Dermis lymphatic vessel endothelial cell (primary cell): Measurements from ENCODE around the gene SEPTIN8. TPM values are rescaled to one million over a fixed set of nuclear protein-coding genes. Genes with fewer than 3 reads are reported as not detected.

Experiments used
- total RNA-seq: library from RNA; depleted of rRNA; stranded (reverse); fragments of >200 nt; gene quantifications from 2 replicates; pipeline ENCODE4 v1.2.1, GENCODE V29; 2014

Gene SEPTIN8, protein sequence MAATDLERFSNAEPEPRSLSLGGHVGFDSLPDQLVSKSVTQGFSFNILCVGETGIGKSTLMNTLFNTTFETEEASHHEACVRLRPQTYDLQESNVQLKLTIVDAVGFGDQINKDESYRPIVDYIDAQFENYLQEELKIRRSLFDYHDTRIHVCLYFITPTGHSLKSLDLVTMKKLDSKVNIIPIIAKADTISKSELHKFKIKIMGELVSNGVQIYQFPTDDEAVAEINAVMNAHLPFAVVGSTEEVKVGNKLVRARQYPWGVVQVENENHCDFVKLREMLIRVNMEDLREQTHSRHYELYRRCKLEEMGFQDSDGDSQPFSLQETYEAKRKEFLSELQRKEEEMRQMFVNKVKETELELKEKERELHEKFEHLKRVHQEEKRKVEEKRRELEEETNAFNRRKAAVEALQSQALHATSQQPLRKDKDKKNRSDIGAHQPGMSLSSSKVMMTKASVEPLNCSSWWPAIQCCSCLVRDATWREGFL
- total RNA-seq = 28.2 and 28.5 TPM in 2 replicates

GRCh38 chr5:132777209-132778069 is at the start of gene SEPTIN8:
Gene SEPTIN8 (minus strand): TSS chr5:132777239. CDS start chr5:132777137, 102 bp downstream.

GRCh38 chr5:132812781-132813598 is 36.0 kb upstream of the SEPTIN8 start, which contains the start of gene SOWAHA:
Gene SOWAHA (plus strand): TSS chr5:132813302. CDS start chr5:132813622, 320 bp downstream.

GRCh38 chr5:132746954-132747615 is 30.0 kb downstream of the SEPTIN8 start, which contains the start of gene CCNI2:
Gene CCNI2 (plus strand): TSS chr5:132747426. CDS start chr5:132747496, 70 bp downstream.

DNA sequence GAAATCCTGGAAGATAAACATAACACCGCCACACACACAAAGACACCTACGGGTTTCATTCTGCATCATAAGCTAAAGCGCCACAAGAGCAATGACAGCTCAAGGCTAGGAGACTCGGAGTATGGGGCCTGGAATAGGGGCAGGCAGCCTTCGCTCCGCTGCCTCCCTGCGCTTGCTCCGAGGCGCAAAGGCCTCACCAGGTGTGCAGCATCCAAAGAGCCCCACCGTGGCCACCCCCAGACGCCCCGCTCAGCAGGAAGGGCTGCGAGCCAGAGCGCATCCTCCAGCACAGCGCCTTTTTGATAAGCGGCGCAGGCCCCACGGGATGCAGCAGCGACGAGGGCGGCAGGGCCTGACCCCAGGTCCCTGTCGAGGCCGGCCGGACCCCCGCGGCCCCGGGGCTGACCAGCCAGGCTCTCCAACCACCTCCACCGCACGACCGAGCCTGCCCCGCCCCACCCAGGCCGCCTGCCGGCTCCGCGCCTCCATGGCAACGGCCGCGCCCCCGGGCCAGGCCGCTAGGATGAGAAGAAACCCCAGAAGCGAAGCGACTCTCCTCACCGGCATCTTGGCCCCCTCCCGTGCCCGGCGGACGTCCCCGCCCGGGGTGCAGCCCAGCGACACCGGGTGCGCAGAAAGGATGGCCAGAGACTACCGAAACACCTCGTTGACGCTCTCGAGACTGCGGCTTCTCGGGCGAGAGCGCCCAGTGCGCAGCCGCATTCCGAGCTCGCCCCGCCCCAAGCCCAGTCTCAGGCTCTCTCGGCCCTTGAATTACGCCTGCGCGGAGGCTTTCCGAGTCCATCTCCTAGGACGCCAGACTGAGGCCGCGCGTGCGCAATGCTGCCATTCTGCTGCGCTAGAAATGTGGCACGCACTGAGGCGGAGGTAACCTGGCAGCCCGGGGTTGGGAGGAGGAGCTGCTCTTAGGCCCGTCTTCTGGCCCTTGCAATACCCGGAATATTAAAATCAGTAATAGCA is 39.9 kb downstream of the SEPTIN8 start, which contains the start of gene KIF3A:
KIF3A (minus strand) TSS at position 694 of the 981 bp plus-strand sequence; CDS start at position 567, 127 bp downstream.

Other genes with a start within 250 kb of the SEPTIN8 start
- gene IL5, start 233.7 kb downstream of the SEPTIN8 start, total RNA-seq = not detected in 2 replicates
- gene RAD50, start 220.3 kb downstream of the SEPTIN8 start, total RNA-seq = 7.3 and 12.0 TPM in 2 replicates
- gene IL13, start 119.1 kb downstream of the SEPTIN8 start, total RNA-seq = not detected in 2 replicates
- gene IL4, start 103.2 kb downstream of the SEPTIN8 start, total RNA-seq = not detected in 2 replicates
- 3.9 and 7.6 TPM in 2 replicates for gene KIF3A, start 39.7 kb downstream of the SEPTIN8 start, total RNA-seq
- under 0.01 and 0.11 TPM in 2 replicates for gene CCNI2, start 29.8 kb downstream of the SEPTIN8 start, total RNA-seq
- gene SOWAHA, start 36.1 kb upstream of the SEPTIN8 start, total RNA-seq = under 0.01 TPM in 1 of 2 replicates, not detected in the other
- 2.1 and 2.4 TPM in 2 replicates for gene SHROOM1, start 53.4 kb upstream of the SEPTIN8 start, total RNA-seq
- gene GDF9, start 89.2 kb upstream of the SEPTIN8 start, total RNA-seq = under 0.01 and 0.09 TPM in 2 replicates
- gene UQCRQ, start 89.4 kb upstream of the SEPTIN8 start, total RNA-seq = 72.2 and 74.8 TPM in 2 replicates
- gene LEAP2, start 96.4 kb upstream of the SEPTIN8 start, total RNA-seq = 0.09 and 0.11 TPM in 2 replicates
- 26.6 and 28.7 TPM in 2 replicates for gene AFF4, start 186.4 kb upstream of the SEPTIN8 start, total RNA-seq
- 14.3 and 16.7 TPM in 2 replicates for gene ZCCHC10, start 249.3 kb upstream of the SEPTIN8 start, total RNA-seq